Neuronal stem cell (in vitro differentiated cells): ENCODE results near the gene PCDH1.

Experiments
- DNase-seq: peaks from one replicate; pipeline ENCODE4 v3.0.0-alpha.2; 2013; ENCODE audit warnings: low spot score
- H2AFZ ChIP-seq: one replicate; pipeline ENCODE4 v1.6.1; 2013; ENCODE audit warnings: mild to moderate bottlenecking, low read length, inconsistent platforms
- H2AK5ac ChIP-seq: 2 replicates; pipeline ENCODE4 v1.6.1; 2013; ENCODE audit warnings: low read depth, mild to moderate bottlenecking, inconsistent platforms, low read length, moderate library complexity, mixed read lengths
- H2BK120ac ChIP-seq: 2 replicates; pipeline ENCODE4 v1.6.1; 2013; ENCODE audit warnings: low read depth, mild to moderate bottlenecking, inconsistent platforms, low read length, moderate library complexity, mixed read lengths
- H2BK12ac ChIP-seq: one replicate; pipeline ENCODE4 v1.6.1; 2013; ENCODE audit warnings: low read length, inconsistent platforms
- H2BK15ac ChIP-seq: 2 replicates; pipeline ENCODE4 v1.6.1; 2013; ENCODE audit warnings: mild to moderate bottlenecking, low read length, inconsistent platforms, mixed read lengths
- H2BK5ac ChIP-seq: one replicate; pipeline ENCODE4 v1.6.1; 2013; ENCODE audit warnings: inconsistent platforms, mild to moderate bottlenecking, low read length, moderate library complexity
- H3K14ac ChIP-seq: one replicate; pipeline ENCODE4 v1.6.1; 2013; ENCODE audit warnings: low read length, inconsistent platforms
- H3K18ac ChIP-seq: 2 replicates; pipeline ENCODE4 v1.6.1; 2013; ENCODE audit warnings: low read length, inconsistent platforms
- H3K23ac ChIP-seq: 2 replicates; pipeline ENCODE4 v1.6.1; 2013; ENCODE audit warnings: low read depth, mild to moderate bottlenecking, mixed read lengths, low read length, inconsistent platforms; ENCODE audit not compliant: poor library complexity
- H3K27ac ChIP-seq: replicated peaks from 3 replicates; pipeline ENCODE4 v1.5.1; 2013; ENCODE audit warnings: low read length, inconsistent platforms
- H3K27me3 ChIP-seq, 3 experiments: 2 replicates each; pipeline ENCODE4 v1.6.1; 2013; ENCODE audit warnings: low read length in 3 of 3, mild to moderate bottlenecking in 2 of 3, inconsistent platforms in 1 of 3, low read depth in 1 of 3, mixed read lengths in 1 of 3, moderate library complexity in 1 of 3; ENCODE audit not compliant: control insufficient read depth in 3 of 3, insufficient read depth in 3 of 3
- H3K36me3 ChIP-seq, 2 donors: replicated peaks in 1 of 2; 2 replicates each; pipeline ENCODE4 v1.6.1; 2013; ENCODE audit warnings: low read length in 2 of 2; ENCODE audit not compliant: control insufficient read depth in 2 of 2, insufficient read depth in 2 of 2
- H3K4ac ChIP-seq: 2 replicates; pipeline ENCODE4 v1.6.1; 2013; ENCODE audit warnings: inconsistent platforms, mild to moderate bottlenecking, low read length, moderate library complexity
- H3K4me1 ChIP-seq, 2 donors: 1 replicate in 1 of 2; 2 replicates in 1 of 2; pipeline ENCODE4 v1.6.1; 2013; ENCODE audit warnings: low read length in 2 of 2, low read depth in 1 of 2; ENCODE audit not compliant: control insufficient read depth in 2 of 2, insufficient read depth in 1 of 2
- H3K4me2 ChIP-seq: one replicate; pipeline ENCODE4 v1.6.1; 2013; ENCODE audit warnings: mild to moderate bottlenecking, low read length, inconsistent platforms; ENCODE audit not compliant: insufficient read depth, poor library complexity, severe bottlenecking
- H3K4me3 ChIP-seq, 2 donors: 2 replicates each; pipeline ENCODE4 v1.5.1; 2013; ENCODE audit warnings: low read length in 2 of 2, mild to moderate bottlenecking in 2 of 2, inconsistent platforms in 1 of 2, moderate library complexity in 1 of 2
- H3K79me1 ChIP-seq: one replicate; pipeline ENCODE4 v1.6.1; 2013; ENCODE audit warnings: low read depth, mild to moderate bottlenecking, inconsistent platforms, low read length, moderate library complexity
- H3K9ac ChIP-seq: one replicate; pipeline ENCODE4 v1.6.1; 2013; ENCODE audit warnings: mild to moderate bottlenecking, low read depth, low read length, inconsistent platforms; ENCODE audit not compliant: poor library complexity
- H3K9me3 ChIP-seq, 2 donors: replicated peaks in 1 of 2; 2 replicates each; pipeline versions ENCODE3 to v1.6.1; 2013; ENCODE audit warnings: low read length in 2 of 2, mild to moderate bottlenecking in 2 of 2, inconsistent platforms in 1 of 2, low read depth in 1 of 2, mixed read lengths in 1 of 2, moderate library complexity in 1 of 2; ENCODE audit not compliant: control insufficient read depth in 2 of 2, insufficient read depth in 1 of 2
- H4K8ac ChIP-seq: one replicate; pipeline ENCODE4 v1.6.1; 2013; ENCODE audit warnings: low read depth, mild to moderate bottlenecking, inconsistent platforms, low read length, moderate library complexity
- H4K91ac ChIP-seq: one replicate; pipeline ENCODE4 v1.6.1; 2013; ENCODE audit warnings: low read length, low read depth, mild to moderate bottlenecking, inconsistent platforms; ENCODE audit not compliant: poor library complexity
- WGBS, 2 donors: extraction: QIAGEN DNeasy Blood & Tissue Kit; methylation state at CpG; one replicate each; pipeline ENCODE4 v1.1.7; 2013; ENCODE audit warnings: missing lambda C conversion rate in 2 of 2, mixed read lengths in 1 of 2; ENCODE audit not compliant: insufficient read length in 2 of 2, insufficient replicate concordance in 1 of 2; ENCODE audit errors: extremely low coverage in 2 of 2; 5-methylcytosine and 5-hydroxymethylcytosine counted together

The PCDH1 gene

GRCh38 chr5:141878711-141879425 is 658 bp upstream of the PCDH1 start:
- Histone ChIP-seq H3K79me1 (peaks cover 12% of the 10 kb centered on the region), H2AK5ac (peak overlapping the region; percentile 18), H3K14ac (peak overlapping the region; percentile 89), H2BK5ac (peak overlapping the region; percentile 32), H4K8ac (no peak overlapping the region), H3K4me1 (peaks cover 52 to 55% of the 10 kb centered on the region in 2 donors), H2AFZ (peak overlapping the region; percentile 92), H3K4ac (no peak overlapping the region), H3K9ac (peak overlapping the region; percentile 64), H3K36me3 (no peaks in the 10 kb centered on the region), H2BK15ac (peak overlapping the region; percentile 62), H2BK12ac (peak overlapping the region; percentile 52), H3K27ac (peak overlapping the region; percentile 81), H3K27me3 (peaks cover 0 to 9% (median 0%) of the 10 kb centered on the region in 3 experiments), H3K18ac (peak overlapping the region; percentile 86), H3K9me3 (no peaks in the 10 kb centered on the region), H3K4me2 (peak overlapping the region; percentile 95), H2BK120ac (no peak overlapping the region), H3K4me3 (peak overlapping the region; percentile 60 to 76), H3K23ac (peak overlapping the region; percentile 83), H4K91ac (no peak overlapping the region)
- peak; percentile 98 for DNase-seq
- WGBS, 2 donors: no CpG with 5 or more reads among the region's 40 CpGs

GRCh38 chr5:141877356-141878185 is 639 bp downstream of the PCDH1 start:
- H3K4ac ChIP-seq: no peak overlapping the region
- no peak for DNase-seq
- H3K4me1 ChIP-seq: peaks cover 46 to 51% of the 10 kb centered on the region in 2 donors
- peak overlapping the region; percentile 98 for H3K18ac ChIP-seq
- peak overlapping the region; percentile 69 to 89 for H3K4me3 ChIP-seq
- H3K9me3 ChIP-seq: no peaks in the 10 kb centered on the region
- peak overlapping the region; percentile 79 for H2BK15ac ChIP-seq
- H3K36me3 ChIP-seq: no peaks in the 10 kb centered on the region
- H4K8ac ChIP-seq: no peak overlapping the region
- H2BK120ac ChIP-seq: peak overlapping the region; percentile 48
- H4K91ac ChIP-seq: peak overlapping the region; percentile 2
- peak overlapping the region; percentile 24 for H2BK12ac ChIP-seq
- H2AFZ ChIP-seq: peak overlapping the region; percentile 84
- H3K23ac ChIP-seq: peak overlapping the region; percentile 86
- H3K27me3 ChIP-seq: peaks cover 0 to 9% (median 0%) of the 10 kb centered on the region in 3 experiments
- H3K4me2 ChIP-seq: peak overlapping the region; percentile 99
- peak overlapping the region; percentile 59 for H3K27ac ChIP-seq
- H3K14ac ChIP-seq: peak overlapping the region; percentile 65
- peak overlapping the region; percentile 16 for H2BK5ac ChIP-seq
- peak overlapping the region; percentile 95 for H3K9ac ChIP-seq
- H3K79me1 ChIP-seq: peaks cover 12% of the 10 kb centered on the region
- peak overlapping the region; percentile 58 for H2AK5ac ChIP-seq
- WGBS, 2 donors: no CpG with 5 or more reads among the region's 55 CpGs

DNA sequence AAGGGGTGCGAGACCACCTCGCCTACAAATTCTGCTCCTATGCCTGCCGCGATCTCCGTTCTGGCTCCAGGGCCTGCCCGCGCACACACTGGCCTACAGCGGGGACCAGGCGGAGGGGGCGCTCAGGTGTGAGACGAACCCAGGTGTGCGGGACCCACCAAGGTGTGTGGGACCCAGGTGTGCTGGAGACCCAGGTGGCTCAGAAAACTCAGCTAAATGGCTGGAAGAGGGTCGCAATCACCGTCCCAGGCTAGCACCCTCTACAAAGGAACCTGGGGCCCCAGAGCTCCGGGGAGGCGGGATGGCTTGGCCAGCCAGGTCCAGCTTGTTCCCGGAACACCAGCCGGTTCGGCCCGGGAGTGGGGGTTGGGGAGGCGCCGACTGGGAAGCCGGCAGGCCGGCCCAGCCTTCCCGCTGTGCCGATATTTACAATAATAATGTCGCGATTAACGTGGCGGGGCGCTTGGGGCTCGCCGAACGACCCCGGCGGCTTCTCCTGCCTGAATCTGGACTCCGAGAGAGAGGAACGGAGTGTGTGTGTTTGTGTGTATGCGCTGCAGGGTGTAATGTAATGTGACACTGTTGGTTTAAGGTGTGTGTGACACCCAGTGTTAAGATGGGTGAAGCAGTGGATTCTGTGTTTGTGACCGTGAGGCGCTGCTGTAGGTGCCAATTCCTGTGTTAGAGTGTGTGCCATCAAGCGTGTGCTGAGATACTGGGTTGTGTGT is 1.4 kb downstream of the PCDH1 start:
- Histone ChIP-seq H3K27me3 (peaks cover 0 to 9% (median 0%) of the 10 kb centered on the region in 3 experiments), H3K4me3 (peak overlapping the region; percentile 69 to 89), H3K23ac (peak overlapping the region; percentile 86), H3K4me2 (peak overlapping the region; percentile 99), H2AK5ac (peak overlapping the region; percentile 98), H3K9me3 (no peaks in the 10 kb centered on the region), H3K4ac (no peak overlapping the region), H2BK15ac (peak overlapping the region; percentile 97), H2BK5ac (peak overlapping the region; percentile 72), H3K18ac (peak overlapping the region; percentile 98), H3K9ac (peak overlapping the region; percentile 92), H4K8ac (no peak overlapping the region), H2BK120ac (peak overlapping the region; percentile 98), H3K27ac (no peak overlapping the region), H3K79me1 (peaks cover 12% of the 10 kb centered on the region), H3K4me1 (peaks cover 44% of the 10 kb centered on the region in 2 donors), H2BK12ac (peak overlapping the region; percentile 80), H4K91ac (peak overlapping the region; percentile 64), H3K36me3 (no peaks in the 10 kb centered on the region), H3K14ac (peak overlapping the region; percentile 78), H2AFZ (peak overlapping the region; percentile 79)
- DNase-seq: no peak
- no CpG with 5 or more reads among the region's 42 CpGs for WGBS, 2 donors
